Caco-2 (cell line): Measurements from ENCODE around the gene CDH13. TPM values are rescaled to one million over a fixed set of nuclear protein-coding genes. Genes with fewer than 3 reads are reported as not detected.

ENCODE experiments used
- BruUV-seq: library from RNA; stranded (reverse); fragments of 400-500 nt; replicated peaks from 2 replicates; lab custom pipeline; 2021; lab: Mats Ljungman, UMichigan
- CTCF ChIA-PET: fragments of 300-600 bp; sonication (Branson Sonifier 250); formaldehyde crosslinking; loops from one replicate; lab custom pipeline; 2022; ENCODE audit warnings: antibody characterized with exemption; lab: Charles Lee
- POLR2A ChIA-PET: fragments of 300-600 bp; sonication (Branson Sonifier 250); formaldehyde crosslinking; loops from one replicate; lab custom pipeline; 2022; ENCODE audit warnings: antibody characterized with exemption; lab: Charles Lee
- DNase-seq, 2 experiments: peaks; one replicate each; pipeline versions ENCODE4 v3.0.0 to v3.0.0-alpha.2; 2020 to 2022
- H3K27me3 ChIP-seq: replicated peaks from 2 replicates; pipeline ENCODE4 v1.6.0; 2011; ENCODE audit warnings: low read length; ENCODE audit not compliant: control insufficient read depth, insufficient read depth
- H3K36me3 ChIP-seq: 2 replicates; pipeline ENCODE4 v1.5.1; 2011; ENCODE audit warnings: low read length; ENCODE audit not compliant: control insufficient read depth, insufficient read depth
- H3K4me1 ChIP-seq: fragments of 250-450 bp; sonication (Bioruptor Pico); 2 replicates; pipeline ENCODE4 v1.5.1; 2020; ENCODE audit warnings: mild to moderate bottlenecking
- H3K4me3 ChIP-seq: 2 replicates; pipeline ENCODE4 v1.5.1; 2011; ENCODE audit warnings: low read depth, mild to moderate bottlenecking, control low read depth, low read length
- H3K9me3 ChIP-seq: fragments of 250-450 bp; sonication (Bioruptor Pico); 2 replicates; pipeline ENCODE4 v1.5.1; 2020; ENCODE audit warnings: mild to moderate bottlenecking, moderate library complexity
- H3K27ac Mint-ChIP-seq: one replicate; pipeline ENCODE4 v1.8.0; 2022; ENCODE audit warnings: mixed read lengths; ENCODE audit not compliant: unreplicated experiment
- H3K27me3 Mint-ChIP-seq: one replicate; pipeline ENCODE4 v1.8.0; 2022; ENCODE audit warnings: mixed read lengths; ENCODE audit not compliant: insufficient read depth, unreplicated experiment
- H3K36me3 Mint-ChIP-seq: one replicate; pipeline ENCODE4 v1.8.0; 2022; ENCODE audit warnings: mild to moderate bottlenecking, mixed read lengths; ENCODE audit not compliant: insufficient read depth, unreplicated experiment
- H3K4me1 Mint-ChIP-seq: one replicate; pipeline ENCODE4 v1.8.0; 2022; ENCODE audit warnings: low read depth, mixed read lengths; ENCODE audit not compliant: unreplicated experiment
- H3K4me3 Mint-ChIP-seq: one replicate; pipeline ENCODE4 v1.8.0; 2022; ENCODE audit warnings: mild to moderate bottlenecking, moderate library complexity, mixed read lengths; ENCODE audit not compliant: unreplicated experiment
- H3K9me3 Mint-ChIP-seq: one replicate; pipeline ENCODE4 v1.8.0; 2022; ENCODE audit warnings: mixed read lengths; ENCODE audit not compliant: unreplicated experiment
- CTCF ChIP-seq, 2 experiments: fragments of 200-600 bp in 1 of 2; IDR thresholded peaks; 1 replicate in 1 of 2; 2 replicates in 1 of 2; pipeline versions ENCODE4 v1.5.1 to v1.8.0; 2011 to 2022; ENCODE audit warnings: antibody characterized with exemption in 1 of 2, control low read depth in 1 of 2, inconsistent platforms in 1 of 2, low read depth in 1 of 2, low read length in 1 of 2, mild to moderate bottlenecking in 1 of 2, moderate library complexity in 1 of 2; ENCODE audit not compliant: insufficient read depth in 1 of 2, severe bottlenecking in 1 of 2, unreplicated experiment in 1 of 2
- intact Hi-C: fragments of 100-400 bp; cut with micrococcal nuclease; formaldehyde crosslinking; loops from one replicate; pipeline ENCODE4 v1.10.0; 2022; ENCODE audit not compliant: unreplicated experiment
- total RNA-seq: library from RNA; stranded (reverse); gene quantifications from 2 replicates; pipeline ENCODE4 v1.2.3, GENCODE V29; 2022

Gene CDH13
- total RNA-seq, 1 experiment from 2014 or later, result 2.2 TPM

- intact Hi-C loops, result no loop called here
- no peaks in the 10 kb centered on the region for H3K9me3 ChIP-seq
- BruUV-seq, result no TSS peak
- Mint-ChIP-seq H3K27me3 (peaks cover 16% of the 10 kb centered on the region), H3K4me3 (no peak overlapping the region), H3K9me3 (peaks cover 9% of the 10 kb centered on the region), H3K4me1 (no peaks in the 10 kb centered on the region), H3K27ac (no peak overlapping the region), H3K36me3 (no peaks in the 10 kb centered on the region)
- H3K4me3 ChIP-seq, result no peak overlapping the region
- TF ChIP-seq CTCF (IDR thresholded peaks at IDR 0.05; ENCODE audit: insufficient read depth in 1 of 2, low read depth in 1 of 2, low read length in 1 of 2, severe bottlenecking in 1 of 2, unreplicated experiment in 1 of 2), result no peak
- CTCF ChIA-PET, result no interaction called here
- DNase-seq, result no peak
- H3K27me3 ChIP-seq, result no peaks in the 10 kb centered on the region
- POLR2A ChIA-PET, result no interaction called here
- no peaks in the 10 kb centered on the region for H3K4me1 ChIP-seq
- no peaks in the 10 kb centered on the region for H3K36me3 ChIP-seq
These were observed 890.2 kb downstream of the CDH13 start for GRCh38 chr16:83516931-83517330.

GRCh38 chr16:83517398-83517797 is 890.6 kb downstream of the CDH13 start:
- ChIA-PET POLR2A (no interaction called here), CTCF (no interaction called here)
- Mint-ChIP-seq H3K36me3 (no peaks in the 10 kb centered on the region), H3K9me3 (peaks cover 9% of the 10 kb centered on the region), H3K27ac (no peak overlapping the region), H3K27me3 (peaks cover 16% of the 10 kb centered on the region), H3K4me1 (no peaks in the 10 kb centered on the region), H3K4me3 (no peak overlapping the region)
- H3K4me1 ChIP-seq, result no peaks in the 10 kb centered on the region
- no peak for TF ChIP-seq CTCF (IDR thresholded peaks at IDR 0.05; ENCODE audit: insufficient read depth in 1 of 2, low read depth in 1 of 2, low read length in 1 of 2, severe bottlenecking in 1 of 2, unreplicated experiment in 1 of 2)
- H3K36me3 ChIP-seq, result no peaks in the 10 kb centered on the region
- BruUV-seq, result no TSS peak
- no peaks in the 10 kb centered on the region for H3K9me3 ChIP-seq
- no peak for DNase-seq
- intact Hi-C loops, result no loop called here
- no peak overlapping the region for H3K4me3 ChIP-seq
- no peaks in the 10 kb centered on the region for H3K27me3 ChIP-seq

- Mint-ChIP-seq H3K4me1 (no peaks in the 10 kb centered on the region), H3K27me3 (peaks cover 30% of the 10 kb centered on the region), H3K36me3 (no peaks in the 10 kb centered on the region), H3K27ac (no peak overlapping the region), H3K9me3 (peaks cover 9% of the 10 kb centered on the region), H3K4me3 (no peak overlapping the region)
- ChIA-PET POLR2A (no interaction called here), CTCF (no interaction called here)
- Histone ChIP-seq H3K9me3 (no peaks in the 10 kb centered on the region; the same call in 1 of the 2 replicates), H3K36me3 (no peaks in the 10 kb centered on the region), H3K4me1 (no peaks in the 10 kb centered on the region), H3K4me3 (no peak overlapping the region), H3K27me3 (no peaks in the 10 kb centered on the region)
- TF ChIP-seq CTCF (IDR thresholded peaks at IDR 0.05; ENCODE audit: insufficient read depth in 1 of 2, low read depth in 1 of 2, low read length in 1 of 2, severe bottlenecking in 1 of 2, unreplicated experiment in 1 of 2), result no peak
- BruUV-seq, result no TSS peak
- no peak for DNase-seq
- intact Hi-C loops, result no loop called here
These were observed 893.8 kb downstream of the CDH13 start for GRCh38 chr16:83520596-83520995.
